Endothelial cell of umbilical vein (primary cell): ENCODE data around the gene MFSD6. TPM values are rescaled to one million over a fixed set of nuclear protein-coding genes. Genes with fewer than 3 reads are reported as not detected.

Experiments
- BruUV-seq: library from RNA; stranded (reverse); fragments of 400-500 nt; replicated peaks from 2 replicates; lab custom pipeline; 2021; lab: Mats Ljungman, UMichigan
- CTCF ChIA-PET: fragments of 300-600, 350-600 bp; sonication (Branson Sonifier 250); formaldehyde crosslinking; loops from one replicate; lab custom pipeline; 2021; ENCODE audit warnings: antibody characterized with exemption, inconsistent platforms; lab: Charles Lee
- POLR2A ChIA-PET: fragments of 300-600, 350-600 bp; sonication (Branson Sonifier 250); formaldehyde crosslinking; loops from one replicate; lab custom pipeline; 2021; ENCODE audit warnings: antibody characterized with exemption, inconsistent platforms; lab: Charles Lee
- DNase-seq: peaks from one replicate; pipeline ENCODE4 v3.0.0-alpha.2; 2011; ENCODE audit warnings: low read depth, low spot score
- FAIRE-seq: peaks from 2 replicates; lab custom pipeline; 2011; peaks lifted over from hg19 to GRCh38; lab: Jason Lieb, UNC
- H2AFZ ChIP-seq: 2 replicates; pipeline ENCODE4 v1.6.0; 2012; ENCODE audit warnings: low read depth, low read length, control low read depth, inconsistent platforms
- H3K27ac ChIP-seq: 2 replicates; pipeline ENCODE4 v1.5.1; 2011; ENCODE audit warnings: low read depth, mild to moderate bottlenecking, control low read depth, low read length, moderate library complexity; ENCODE audit not compliant: insufficient read depth
- H3K27me3 ChIP-seq, 2 experiments: 2 replicates each; pipeline versions ENCODE4 v1.6.0 to v1.6.1; 2011; ENCODE audit warnings: low read length in 2 of 2, mixed read lengths in 1 of 2; ENCODE audit not compliant: control insufficient read depth in 2 of 2, insufficient read depth in 2 of 2
- H3K36me3 ChIP-seq, 2 experiments: 2 replicates in 1 of 2; 3 replicates in 1 of 2; pipeline ENCODE4 v1.5.1; 2011; ENCODE audit warnings: low read length in 2 of 2, mild to moderate bottlenecking in 1 of 2, moderate library complexity in 1 of 2; ENCODE audit not compliant: control insufficient read depth in 2 of 2, insufficient read depth in 2 of 2; ENCODE audit errors: extremely low read depth in 1 of 2
- H3K4me1 ChIP-seq: 3 replicates; pipeline ENCODE4 v1.5.1; 2011; ENCODE audit warnings: mild to moderate bottlenecking, low read length; ENCODE audit not compliant: control insufficient read depth, insufficient read depth; ENCODE audit errors: extremely low read depth
- H3K4me2 ChIP-seq: 2 replicates; pipeline ENCODE4 v1.6.1; 2011; ENCODE audit warnings: low read length, control low read depth, mixed read lengths; ENCODE audit not compliant: insufficient read depth
- H3K4me3 ChIP-seq, 3 experiments: fragments of 200-600 bp in 1 of 3; sonication (generic), shearing (Covaris generic) in 1 of 3; replicated peaks in 1 of 3; 2 replicates each; pipeline ENCODE4 v1.5.1; 2011 to 2016; ENCODE audit warnings: control low read depth in 3 of 3, low read length in 3 of 3, mild to moderate bottlenecking in 2 of 3, inconsistent platforms in 1 of 3, low read depth in 1 of 3, moderate library complexity in 1 of 3; ENCODE audit not compliant: insufficient read depth in 1 of 3
- H3K79me2 ChIP-seq: 2 replicates; pipeline ENCODE4 v1.6.0; 2012; ENCODE audit warnings: low read length, inconsistent platforms; ENCODE audit not compliant: control insufficient read depth, insufficient read depth
- H3K9ac ChIP-seq: replicated peaks from 2 replicates; pipeline ENCODE3; 2011; ENCODE audit warnings: low read length, control low read depth; ENCODE audit not compliant: insufficient read depth; ENCODE audit errors: extremely low read depth
- H3K9me1 ChIP-seq: replicated peaks from 3 replicates; pipeline ENCODE4 v1.6.0; 2011; ENCODE audit warnings: mild to moderate bottlenecking, low read length; ENCODE audit not compliant: control insufficient read depth, insufficient read depth; ENCODE audit errors: extremely low read depth
- H3K9me3 ChIP-seq: replicated peaks from 2 replicates; pipeline ENCODE4 v1.5.1; 2012; ENCODE audit warnings: low read length, inconsistent platforms; ENCODE audit not compliant: control insufficient read depth, insufficient read depth
- H4K20me1 ChIP-seq: replicated peaks from 2 replicates; pipeline ENCODE3; 2011; ENCODE audit warnings: mild to moderate bottlenecking, low read length; ENCODE audit not compliant: control insufficient read depth, insufficient read depth; ENCODE audit errors: extremely low read depth
- CTCF ChIP-seq, 2 donors: IDR thresholded peaks; 1 replicate in 1 of 2; 2 replicates in 1 of 2; pipeline ENCODE4 v1.5.1; 2011; ENCODE audit warnings: low read length in 2 of 2, mild to moderate bottlenecking in 2 of 2, moderate library complexity in 2 of 2, control low read depth in 1 of 2, inconsistent platforms in 1 of 2, low read depth in 1 of 2; ENCODE audit not compliant: insufficient read depth in 1 of 2; ENCODE audit errors: extremely low read depth in 1 of 2
- FOS ChIP-seq: IDR thresholded peaks from 2 replicates; pipeline ENCODE4 v1.6.1; 2011; ENCODE audit warnings: mild to moderate bottlenecking, low read length, moderate library complexity, borderline replicate concordance; ENCODE audit not compliant: insufficient read depth
- GATA2 ChIP-seq: IDR thresholded peaks from 2 replicates; pipeline ENCODE4 v1.7.0; 2011; ENCODE audit warnings: low read depth, mild to moderate bottlenecking, moderate library complexity, mixed read lengths, low read length; ENCODE audit not compliant: insufficient read length, insufficient read depth
- MYC ChIP-seq: IDR thresholded peaks from one replicate; pipeline ENCODE4 v1.6.1; 2011; ENCODE audit warnings: mild to moderate bottlenecking, low read depth, low read length
- POLR2A ChIP-seq: IDR thresholded peaks from 2 replicates; pipeline ENCODE4 v1.6.1; 2012; ENCODE audit warnings: low read depth, mild to moderate bottlenecking, control low read depth, low read length
- dilution Hi-C: fragments of 300-500 bp; cut with MboI; formaldehyde crosslinking; loops from one replicate; pipeline ENCODE4 v1.15.0; 2019; ENCODE audit warnings: low sequenced_read_pairs; ENCODE audit not compliant: extremely low pct_ligation_motif_present
- intact Hi-C: fragments of 100-400 bp; cut with micrococcal nuclease; formaldehyde crosslinking; loops from one replicate; pipeline ENCODE4 v1.10.0; 2022
- polyA plus RNA-seq, 4 experiments: library from polyadenylated mRNA; depleted of rRNA in 3 of 4; stranded (reverse) in 3 of 4; unstranded in 1 of 4; fragments of >200 nt; gene quantifications; 2 replicates each; pipeline versions ENCODE4 v1.2.1 to v1.2.3, GENCODE V29; 2011 to 2012; ENCODE audit warnings: missing spikeins in 1 of 4
- total RNA-seq: library from RNA; stranded (reverse); gene quantifications from 2 replicates; pipeline ENCODE4 v1.2.3, GENCODE V29; 2021

Gene MFSD6
- total and polyA plus RNA-seq, 2 donors (not counting 3 experiments of a cell fraction or from before 2014, with no cell fraction given): 4.3 to 4.5 TPM

- Histone ChIP-seq H3K9me3 (no peaks in the 10 kb centered on the region), H3K9me1 (no peaks in the 10 kb centered on the region), H3K4me3 (no peak overlapping the region), H3K27ac (no peak overlapping the region), H3K9ac (no peak overlapping the region), H2AFZ (no peak overlapping the region), H3K4me2 (no peak overlapping the region), H3K79me2 (no peaks in the 10 kb centered on the region), H3K4me1 (no peaks in the 10 kb centered on the region), H3K36me3 (no peaks in the 10 kb centered on the region), H4K20me1 (no peaks in the 10 kb centered on the region), H3K27me3 (no peaks in the 10 kb centered on the region)
- FAIRE-seq (no peak), DNase-seq (no peak)
- ChIA-PET CTCF (no interaction called here), POLR2A (no interaction called here)
- TF ChIP-seq POLR2A: no peak
- no peak for TF ChIP-seq MYC
- TF ChIP-seq CTCF (IDR thresholded peaks at IDR 0.05; ENCODE audit: extremely low read depth in 1 of 2, insufficient read depth in 1 of 2, low read depth in 1 of 2, low read length in 2 of 2): no peak
- TF ChIP-seq FOS: no peak
- intact Hi-C loops (no loop called here), dilution Hi-C loops (no loop called here)
- no TSS peak for BruUV-seq
These were observed 96.8 kb downstream of the MFSD6 start for GRCh38 chr2:190504912-190505311.

DNA sequence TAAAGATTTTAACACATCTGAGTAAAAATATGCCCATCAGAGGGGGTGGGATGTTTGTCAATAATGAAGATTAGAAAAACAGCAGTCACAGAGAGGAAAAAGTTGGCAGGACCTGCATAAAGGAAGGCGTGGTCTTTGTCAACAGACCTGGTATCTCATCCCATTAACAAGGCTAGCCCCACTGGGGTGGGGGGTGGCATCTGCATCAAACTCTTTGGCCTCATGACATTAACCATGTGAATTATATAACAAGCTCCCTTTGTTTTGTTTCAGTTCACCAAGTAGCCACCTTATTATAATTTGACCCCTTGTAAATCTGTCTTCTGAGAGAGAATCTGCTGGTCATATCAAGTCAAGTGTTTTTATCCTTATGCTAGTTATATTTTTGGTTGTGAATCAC is 97.5 kb downstream of the MFSD6 start:
- Histone ChIP-seq H3K79me2 (no peaks in the 10 kb centered on the region), H3K4me3 (no peak overlapping the region), H3K9ac (no peak overlapping the region), H4K20me1 (no peaks in the 10 kb centered on the region), H2AFZ (no peak overlapping the region), H3K36me3 (no peaks in the 10 kb centered on the region), H3K4me2 (no peak overlapping the region), H3K27ac (no peak overlapping the region), H3K9me1 (no peaks in the 10 kb centered on the region), H3K27me3 (no peaks in the 10 kb centered on the region), H3K4me1 (no peaks in the 10 kb centered on the region), H3K9me3 (no peaks in the 10 kb centered on the region)
- dilution Hi-C loops: no loop called here
- ChIA-PET CTCF (interaction anchor here (1.0 kb wide), 1 partner anchor 286 kb away, joined by 3 read pairs; no protein-coding TSS in a partner anchor), POLR2A (no interaction called here)
- intact Hi-C loops: no loop called here
- BruUV-seq: no TSS peak
- FAIRE-seq (no peak), DNase-seq (no peak)
- TF ChIP-seq GATA2: no peak
